ENCODE results near the gene MTMR3.
"Not testable (repeated sequence)": the region's sequence is repeated elsewhere in the genome, so short reads cannot be mapped to it uniquely, and the experiment has no call there.

GRCh38 chr22:29859030-29859429 is 23.9 kb upstream of the MTMR3 start:
- not testable (repeated sequence) for TF ChIP-seq EZH2 (IDR thresholded peaks at IDR 0.05; ENCODE audit: low read length, unreplicated experiment); CTCF (conservative IDR thresholded peaks at IDR 0.05; ENCODE audit: low read depth, low read length)

Measured in PC-3 (cell line).